Stimulated activated CD4-positive, alpha-beta T cell treated with anti-CD3 and anti-CD28 coated beads, Interleukin-15, amount 100 ng/mL, for 24 hours (primary cell): Measurements from ENCODE around the gene BCO1.

Experiments
- DNase-seq: peaks from one replicate; pipeline ENCODE4 v3.0.0-alpha.2; 2020

BCO1 gene

DNA sequence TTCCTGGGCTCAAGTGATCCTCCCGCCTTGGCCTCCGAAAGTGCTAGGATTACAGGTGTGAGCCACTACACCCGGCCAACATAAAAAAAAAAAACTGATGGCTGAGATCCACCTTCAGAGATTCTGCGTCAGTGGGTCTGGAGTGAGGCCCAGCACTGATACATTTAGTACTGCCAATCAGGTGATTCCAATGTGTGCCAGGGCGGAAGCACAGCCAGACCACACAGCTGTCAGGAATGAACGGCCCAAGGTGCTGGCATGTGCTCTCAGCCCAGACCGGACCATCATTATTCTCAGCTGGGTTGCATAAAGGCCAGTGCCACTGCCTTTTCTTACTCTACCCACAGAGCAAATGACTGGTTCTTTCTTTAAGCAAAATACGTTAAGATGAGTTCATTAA, 1.2 kb upstream of the BCO1 start:
- no peak for DNase-seq

DNA sequence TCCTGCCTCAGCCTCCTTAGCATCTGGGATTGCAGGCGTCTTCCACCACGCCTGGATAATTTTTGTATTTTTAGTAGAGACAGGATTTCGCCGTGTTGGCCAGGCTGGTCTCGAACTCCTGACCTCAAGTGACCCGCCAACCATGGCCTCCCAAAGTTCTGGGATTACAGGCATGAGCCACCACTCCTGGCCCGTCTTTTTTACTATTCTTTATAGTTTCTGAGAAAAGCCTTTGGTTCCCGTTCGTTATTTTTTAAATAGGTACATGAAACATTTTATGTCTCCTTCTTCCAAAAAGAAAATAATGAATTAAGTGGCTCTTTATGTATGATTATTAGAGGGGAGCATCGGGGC, 570 bp upstream of the BCO1 start:
- no peak for DNase-seq

DNA sequence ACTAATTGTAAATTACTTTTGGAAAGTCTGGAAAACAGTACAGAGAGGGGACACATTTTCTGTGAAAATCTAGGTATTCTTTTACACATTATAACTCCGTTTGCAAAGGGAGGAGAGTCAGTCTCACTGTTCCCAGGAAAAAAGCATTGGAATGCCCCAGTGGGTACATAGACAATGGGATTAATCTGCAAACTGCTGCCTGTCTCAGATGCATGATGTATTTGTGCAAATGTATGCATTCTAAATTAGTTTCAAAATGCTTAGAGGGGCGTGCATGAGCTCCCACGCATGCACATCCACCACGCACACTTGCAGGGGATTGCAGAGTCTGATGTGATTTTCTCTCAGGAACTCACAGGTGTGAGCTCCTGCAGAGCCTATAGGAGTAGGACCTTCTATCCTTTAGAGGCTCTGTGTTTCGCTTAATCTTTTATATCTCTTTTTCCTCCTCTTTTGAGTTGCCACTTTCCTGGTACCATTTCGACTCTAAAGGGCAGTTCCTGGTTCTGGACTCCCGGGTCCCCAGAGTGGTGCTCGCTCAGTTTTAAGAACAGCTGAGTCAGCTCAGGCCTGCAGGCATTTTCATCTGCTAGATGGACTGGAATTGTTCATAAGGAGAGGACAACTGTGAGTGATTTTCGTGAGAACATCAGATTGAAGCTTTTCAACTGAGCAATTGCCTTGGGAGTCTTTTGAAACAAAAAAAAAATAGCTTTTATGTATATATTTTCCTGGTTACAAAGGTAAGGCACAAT, 1.1 kb downstream of the BCO1 start:
- no peak for DNase-seq

DNA sequence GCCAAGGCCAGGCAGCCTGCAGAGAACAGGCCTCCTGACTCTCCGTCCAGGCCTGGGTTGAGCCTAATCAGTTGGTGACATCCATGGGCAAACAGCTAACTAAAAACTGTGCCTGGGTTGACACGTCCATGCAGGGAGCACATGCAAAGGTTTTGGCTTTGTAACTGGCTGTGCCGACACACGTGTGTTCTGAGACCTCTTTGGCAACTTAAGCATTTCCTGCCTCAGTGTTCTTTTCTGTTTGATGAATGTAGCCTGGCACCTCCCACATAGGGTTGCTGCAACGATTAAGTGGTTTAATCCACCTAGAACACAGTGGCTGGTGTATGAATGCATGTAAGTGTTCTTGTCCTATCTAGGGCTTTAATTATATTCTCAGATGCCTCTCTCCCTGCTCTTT, 3.2 kb downstream of the BCO1 start:
- DNase-seq: no peak

DNA sequence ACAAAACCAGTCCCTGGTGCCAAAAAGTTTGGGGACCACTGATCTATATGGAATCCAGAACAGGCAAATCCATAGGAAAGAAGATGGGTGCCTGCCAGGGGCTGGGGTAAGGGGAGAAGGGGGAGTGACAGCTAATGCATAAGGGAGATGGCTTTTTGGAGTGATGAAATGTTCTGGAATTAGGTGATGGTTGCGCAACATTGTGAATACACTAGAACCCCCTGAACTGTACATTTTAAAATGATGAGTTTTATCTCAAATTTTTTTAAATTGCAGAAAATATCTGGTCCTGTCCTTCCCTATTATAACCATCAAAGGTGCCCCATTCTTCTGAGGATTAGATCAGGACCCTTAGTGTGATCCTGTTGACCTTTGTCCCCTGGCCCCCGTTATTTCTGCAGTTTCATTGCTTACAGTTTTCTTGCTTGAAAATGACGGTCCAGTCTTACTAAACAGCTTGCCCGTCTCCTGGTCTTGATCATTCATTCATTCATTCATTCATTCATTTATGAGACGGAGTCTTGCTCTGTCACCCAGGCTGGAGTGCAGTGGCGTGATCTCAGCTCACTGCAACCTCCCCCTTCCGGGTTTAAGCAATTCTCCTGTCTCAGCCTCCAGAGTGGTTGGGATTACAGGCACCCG, 4.6 kb downstream of the BCO1 start:
- no peak for DNase-seq

DNA sequence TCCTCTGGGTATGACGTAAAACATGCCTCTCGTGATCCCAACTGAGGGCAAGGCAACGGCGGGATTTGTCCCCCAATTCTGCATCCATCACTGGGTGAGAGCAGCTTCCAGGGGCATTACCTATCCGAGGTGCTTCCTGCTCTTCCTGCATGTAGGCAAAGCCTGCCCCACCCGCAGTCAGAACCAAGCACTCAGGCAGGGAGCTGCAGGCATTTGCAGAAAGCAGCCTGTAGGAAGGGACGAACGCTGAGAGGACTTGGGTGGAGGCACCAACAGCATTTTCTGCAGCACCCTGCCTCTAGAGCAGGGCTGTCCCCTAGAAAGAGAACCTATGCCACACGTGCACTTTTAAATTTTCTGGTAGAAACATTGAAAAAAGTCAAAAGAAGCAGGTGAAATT, 5.5 kb downstream of the BCO1 start:
- no peak for DNase-seq

DNA sequence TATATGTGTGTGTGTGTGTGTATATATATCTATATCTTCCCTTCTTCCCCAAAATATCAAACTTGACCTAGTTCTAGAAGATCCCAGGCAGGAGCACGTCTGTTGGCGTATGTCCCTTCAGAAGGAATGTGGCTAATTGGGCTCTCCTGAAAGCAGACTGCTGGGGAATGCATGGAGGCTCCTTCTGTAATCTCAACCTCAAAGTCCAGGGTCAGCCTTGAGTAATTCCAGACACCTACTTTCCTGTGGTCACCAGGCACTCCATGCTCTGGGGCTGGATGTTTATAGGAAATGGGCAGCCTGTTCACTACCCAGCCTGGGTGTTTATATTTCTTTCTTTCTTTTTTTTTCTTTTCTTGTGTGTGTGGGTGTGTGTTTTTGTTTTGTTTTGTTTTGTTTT, 13.4 kb downstream of the BCO1 start:
- DNase-seq: no peak

DNA sequence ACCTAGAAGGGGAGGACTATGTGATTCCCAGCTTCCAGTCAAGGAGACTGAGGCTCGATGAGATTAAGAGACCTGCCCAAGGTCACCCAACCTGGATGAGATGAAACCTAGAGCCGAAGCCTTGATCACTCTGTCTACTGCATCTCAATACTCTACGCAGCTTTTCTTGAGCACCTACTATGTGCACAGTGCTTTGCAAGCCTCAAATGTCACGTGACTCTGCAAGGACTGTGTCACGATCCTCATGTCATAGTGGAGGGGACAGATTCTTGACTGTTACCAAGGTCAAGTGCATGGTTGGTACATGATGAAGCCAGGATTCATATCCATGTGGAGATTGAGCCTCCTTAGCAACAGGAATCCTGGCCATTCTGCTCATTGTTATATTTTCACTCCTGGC, 14.7 kb downstream of the BCO1 start:
- no peak for DNase-seq

DNA sequence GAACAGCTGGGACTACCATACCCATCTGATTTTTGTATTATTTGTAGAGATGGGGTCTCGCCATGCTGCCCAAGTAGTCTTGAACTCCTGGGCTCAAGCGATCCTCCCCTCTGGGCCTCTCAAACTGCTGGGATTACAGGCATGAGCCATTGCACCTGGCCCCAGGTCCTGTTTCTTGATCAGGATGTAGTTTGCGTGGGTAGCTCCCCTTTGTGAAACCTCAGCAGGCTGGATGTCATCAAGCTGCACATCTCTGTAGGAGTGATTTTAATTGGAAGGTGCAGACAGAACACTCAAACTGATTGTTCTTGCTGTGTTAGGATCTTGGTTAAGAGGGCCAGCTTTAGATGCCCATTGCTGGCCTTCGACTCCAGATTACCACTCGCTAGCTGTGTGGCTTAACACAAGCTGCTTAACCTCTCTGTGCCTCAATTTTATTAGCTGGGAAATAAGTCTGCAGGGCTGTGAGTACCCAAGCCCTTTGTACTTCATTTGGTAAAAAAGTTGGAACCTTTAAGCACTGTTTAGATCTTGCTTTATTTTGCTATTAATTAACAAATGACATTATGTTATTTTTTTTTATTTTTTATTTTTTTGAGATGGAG, 16.5 kb downstream of the BCO1 start:
- no peak for DNase-seq

DNA sequence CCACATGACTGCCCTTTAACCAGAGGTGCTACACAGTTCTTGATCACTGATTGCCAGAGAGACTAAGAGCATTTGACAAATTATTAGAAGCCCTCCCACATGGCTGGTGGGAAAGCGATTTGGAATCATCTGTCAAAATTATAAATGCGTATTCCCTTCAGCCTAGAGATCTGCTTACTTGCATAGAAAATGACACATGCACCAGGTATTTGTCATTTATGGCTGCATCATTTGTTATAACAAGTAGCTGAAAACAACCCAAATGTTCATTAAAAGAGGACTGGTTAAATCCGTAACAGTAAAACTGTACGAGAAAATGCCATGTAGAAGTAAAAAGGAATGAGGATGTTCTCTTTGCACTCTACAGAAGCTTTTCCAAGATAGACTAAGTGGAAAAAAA, 21.4 kb downstream of the BCO1 start:
- DNase-seq: no peak

DNA sequence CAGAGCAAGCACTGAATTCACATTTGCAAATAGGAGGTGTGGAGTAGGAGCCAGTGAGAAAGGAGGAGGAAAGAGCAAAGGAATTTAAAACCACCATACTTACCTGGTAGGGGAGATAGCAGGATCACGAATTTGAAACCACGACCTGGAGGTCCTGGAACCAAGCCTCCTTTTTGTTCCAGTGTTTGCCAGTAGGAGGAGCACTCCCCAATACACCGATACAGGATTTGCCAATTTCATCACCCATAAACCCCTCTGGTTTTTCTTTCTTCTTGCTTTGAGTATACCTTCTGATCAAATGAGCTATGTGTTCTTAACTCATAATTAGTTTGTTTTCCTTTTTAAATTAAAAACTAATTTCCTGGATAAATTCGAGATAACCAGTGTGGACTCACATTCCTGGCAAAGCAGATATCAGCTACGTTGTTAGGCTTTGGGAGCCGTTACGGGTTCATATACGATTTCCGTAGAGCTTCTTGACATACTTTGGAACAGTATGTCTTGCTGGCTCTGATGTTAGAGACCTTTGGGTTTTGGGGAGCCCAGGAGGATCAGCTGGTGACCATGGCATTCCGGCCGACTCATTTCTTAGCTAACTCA, 22.7 kb downstream of the BCO1 start:
- DNase-seq: peak; percentile 42

DNA sequence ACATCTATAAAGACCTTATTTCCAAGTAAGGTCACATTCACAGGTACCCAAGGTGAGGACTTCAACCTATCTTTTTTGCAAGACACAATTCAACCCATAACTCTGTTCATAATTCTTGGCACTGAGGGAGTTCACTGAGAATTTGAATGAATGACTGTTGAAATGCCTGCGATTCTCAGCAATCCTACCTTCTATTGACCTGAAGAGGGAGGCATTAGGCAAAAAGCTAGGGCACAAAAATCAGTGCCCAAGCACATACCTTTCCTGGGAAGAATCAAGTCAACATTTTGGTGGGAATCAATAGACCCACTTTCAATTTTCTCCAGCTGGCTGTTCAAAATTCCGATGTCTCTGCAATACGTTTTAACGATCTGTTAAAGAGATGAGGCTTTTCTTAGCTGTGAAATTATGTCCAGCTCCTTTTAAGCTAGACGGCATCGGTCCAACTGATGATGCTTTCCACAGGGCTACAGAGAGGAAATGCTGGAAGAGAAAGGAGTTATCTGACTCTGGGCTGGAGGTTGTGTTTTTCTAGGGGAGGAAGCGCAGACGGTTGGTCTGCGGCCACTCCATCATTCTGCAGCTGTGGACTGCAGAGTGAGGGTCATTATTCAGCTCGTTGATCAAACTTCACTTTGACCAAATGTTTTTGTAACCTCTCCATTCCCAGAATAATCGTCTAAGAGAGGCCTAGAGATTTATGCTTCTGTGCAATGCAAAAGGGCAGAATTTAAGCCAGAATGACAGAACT, 25.2 kb downstream of the BCO1 start:
- no peak for DNase-seq

DNA sequence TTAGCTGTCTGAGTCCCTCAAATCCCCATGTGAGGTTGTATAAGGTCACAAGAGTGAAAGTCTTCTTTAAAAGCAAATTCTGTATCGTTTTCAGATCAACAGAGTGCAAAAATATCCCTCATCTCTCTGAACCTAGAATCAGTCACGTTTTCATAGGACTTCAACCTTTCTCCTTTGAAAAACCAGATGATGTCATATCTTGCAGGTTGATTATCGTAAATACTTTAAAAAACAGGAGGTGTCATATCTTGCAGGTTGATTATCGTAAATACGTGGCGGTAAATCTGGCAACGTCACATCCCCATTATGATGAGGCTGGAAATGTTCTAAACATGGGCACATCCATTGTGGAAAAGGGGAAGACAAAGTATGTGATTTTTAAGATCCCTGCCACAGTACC, 25.9 kb downstream of the BCO1 start:
- no peak for DNase-seq

DNA sequence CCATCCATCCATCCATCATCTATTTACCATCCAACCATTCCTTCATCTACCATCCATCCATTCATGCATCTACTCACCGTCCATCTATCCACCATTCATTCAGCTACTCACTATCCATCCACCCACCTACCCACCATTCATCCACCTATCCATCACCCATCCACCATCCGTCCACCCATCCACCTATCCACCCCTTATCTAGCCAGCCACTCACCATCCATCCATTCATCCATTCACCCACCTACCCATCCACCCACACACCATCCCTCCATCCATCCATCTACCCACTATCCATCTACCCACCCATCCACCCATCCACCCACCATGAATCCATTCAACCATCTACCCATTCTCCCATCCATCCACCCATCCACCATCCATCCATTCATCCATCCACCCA, 26.6 kb downstream of the BCO1 start:
- no peak for DNase-seq

DNA sequence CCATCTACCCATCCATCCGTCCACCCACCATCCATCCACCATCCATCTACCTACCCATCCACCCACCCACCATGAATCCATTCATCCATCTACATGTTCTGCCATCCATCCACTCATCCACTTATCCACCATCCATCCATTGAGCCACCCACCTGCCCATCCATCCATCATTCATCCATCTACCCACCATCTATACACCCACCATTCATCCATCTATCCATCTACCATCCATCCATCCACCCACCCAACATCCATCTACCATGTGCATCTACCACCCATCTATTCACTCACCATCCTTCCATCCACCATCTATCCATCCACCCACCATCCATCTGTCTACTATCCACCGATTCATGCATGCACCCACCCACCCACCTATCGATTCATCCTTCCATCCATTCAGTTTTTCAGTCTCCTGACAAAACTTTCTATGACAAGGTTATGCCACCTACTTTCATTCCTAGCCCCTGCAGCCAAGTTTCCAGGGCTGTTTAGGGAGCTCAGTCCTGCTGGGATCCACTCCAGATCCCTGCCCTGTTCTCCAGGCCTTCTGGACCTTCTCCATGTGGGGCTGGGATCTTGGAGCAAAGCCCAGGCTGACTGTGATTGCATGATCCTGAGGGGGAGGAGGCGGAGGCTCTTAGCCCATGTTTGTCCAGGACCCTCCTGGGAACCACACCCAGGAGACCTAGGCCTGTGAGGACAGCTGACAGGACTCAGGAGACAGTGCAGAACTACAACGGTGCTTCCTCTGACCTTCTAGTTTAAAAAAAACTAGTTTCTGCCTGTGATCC, 27.4 kb downstream of the BCO1 start:
- DNase-seq: no peak

DNA sequence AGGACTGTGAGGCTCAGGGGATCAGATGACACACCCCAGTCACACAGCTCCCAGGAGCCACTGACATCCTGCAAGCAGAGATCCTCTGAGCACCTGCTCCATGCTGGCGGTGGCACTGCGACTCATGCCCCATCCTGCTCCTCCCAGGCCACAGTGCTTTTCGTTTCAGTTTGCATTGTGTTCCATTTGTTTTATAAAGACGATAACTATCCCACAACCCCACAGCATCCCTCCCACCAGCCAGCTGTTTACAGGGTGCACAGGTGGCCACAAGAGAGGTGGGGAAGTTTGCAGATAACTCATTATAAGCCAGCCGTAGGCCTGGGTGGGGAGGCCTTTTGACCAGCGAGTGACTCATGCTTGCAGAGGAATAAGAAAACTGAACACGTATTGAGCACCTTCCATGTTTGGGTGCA, 28.2 kb downstream of the BCO1 start:
- peak; percentile 25 for DNase-seq

DNA sequence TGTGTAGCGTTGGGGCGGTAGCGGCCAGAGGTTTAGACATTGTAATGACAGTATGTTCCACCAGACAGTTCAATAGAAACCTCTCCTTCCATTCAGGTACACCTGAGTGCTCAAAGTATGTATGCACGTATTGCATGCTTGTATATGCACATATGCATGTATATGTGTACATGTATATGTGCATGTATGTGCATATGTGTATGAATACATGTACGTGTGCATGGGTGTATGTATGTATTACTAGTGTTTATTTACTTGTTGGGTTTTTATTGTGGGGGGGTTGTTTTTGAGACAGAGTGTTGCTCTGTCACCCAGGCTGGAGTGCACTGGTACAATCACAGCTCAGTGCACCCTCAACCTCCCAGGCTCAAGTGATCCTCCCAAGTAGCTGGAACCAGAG, 30.0 kb downstream of the BCO1 start:
- DNase-seq: no peak

DNA sequence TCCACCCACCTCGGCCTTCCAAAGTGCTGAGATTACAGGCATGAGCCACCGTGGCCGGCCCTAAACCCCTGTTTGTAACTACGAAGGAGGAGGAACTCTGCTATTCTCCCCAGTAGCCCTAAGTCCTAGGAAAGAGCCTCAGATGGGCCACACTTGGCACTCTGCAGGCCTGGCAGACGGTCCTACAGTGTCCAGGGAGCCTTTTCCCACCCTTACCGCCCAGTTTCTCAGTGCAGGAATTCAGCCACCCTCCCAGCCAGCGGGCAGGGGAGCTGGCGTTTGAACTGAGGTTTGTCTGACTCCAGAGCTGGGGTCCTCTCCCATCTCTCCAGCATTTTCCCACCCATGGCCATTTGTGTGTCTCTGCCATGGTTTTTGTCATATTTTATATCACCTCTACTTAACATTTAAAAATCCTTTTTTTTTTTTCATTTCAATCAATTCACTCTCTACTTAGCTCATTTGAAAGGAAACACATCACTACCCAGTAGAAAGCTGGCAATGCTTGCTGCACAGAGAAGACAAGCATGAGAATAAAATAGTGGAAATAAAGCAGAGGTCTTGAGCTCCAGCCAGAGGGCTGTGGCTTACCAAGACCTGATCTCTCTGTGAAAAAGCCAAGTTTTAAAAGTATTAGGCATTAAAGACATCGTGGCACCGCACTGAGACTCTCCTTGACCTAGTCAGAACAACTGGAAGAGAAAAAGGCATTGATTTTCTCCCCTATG, 34.9 kb downstream of the BCO1 start:
- no peak for DNase-seq

DNA sequence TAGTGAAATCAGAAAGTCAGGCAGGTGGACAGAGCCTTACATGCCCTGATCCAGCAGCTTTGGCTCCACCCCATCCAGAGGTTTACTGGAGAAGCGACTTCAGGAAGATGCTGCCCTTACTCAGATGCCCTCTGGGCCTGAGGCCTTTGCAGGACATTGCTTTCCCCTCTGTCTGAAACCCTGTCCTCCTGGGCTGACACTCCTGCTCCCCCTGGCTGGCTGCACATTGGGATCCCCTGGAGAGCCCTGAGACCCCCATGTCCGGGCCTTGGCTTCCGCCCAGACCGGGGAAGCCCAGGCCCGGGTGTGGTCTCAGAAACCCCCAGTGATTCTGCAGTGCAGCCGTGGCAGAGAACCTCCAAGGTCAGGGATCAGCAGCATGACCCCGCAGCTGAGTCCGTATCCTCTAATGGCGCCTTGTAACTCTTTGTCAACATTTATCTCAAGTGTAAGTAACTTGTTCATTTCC, 36.6 kb downstream of the BCO1 start:
- no peak for DNase-seq

DNA sequence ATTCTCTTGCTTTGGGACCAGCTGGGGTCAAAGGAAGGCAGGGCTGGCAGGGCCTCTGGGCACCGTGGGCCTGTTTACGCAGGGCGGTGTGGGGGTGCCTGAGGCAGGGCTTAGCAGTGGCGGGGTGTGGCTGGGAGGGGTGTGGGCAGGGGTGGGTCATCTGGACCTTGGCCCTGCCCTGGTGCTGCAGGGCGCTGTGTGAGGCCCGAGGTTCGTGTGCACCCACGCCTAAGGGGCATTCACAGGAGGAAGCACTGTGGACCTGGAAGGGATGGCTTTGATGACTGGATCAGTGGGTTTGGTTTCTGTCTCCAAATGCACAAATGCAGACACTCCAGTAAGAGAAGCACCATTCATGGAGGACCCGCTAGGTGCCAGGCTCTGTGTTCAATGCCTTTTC, 37.3 kb downstream of the BCO1 start:
- DNase-seq: no peak

DNA sequence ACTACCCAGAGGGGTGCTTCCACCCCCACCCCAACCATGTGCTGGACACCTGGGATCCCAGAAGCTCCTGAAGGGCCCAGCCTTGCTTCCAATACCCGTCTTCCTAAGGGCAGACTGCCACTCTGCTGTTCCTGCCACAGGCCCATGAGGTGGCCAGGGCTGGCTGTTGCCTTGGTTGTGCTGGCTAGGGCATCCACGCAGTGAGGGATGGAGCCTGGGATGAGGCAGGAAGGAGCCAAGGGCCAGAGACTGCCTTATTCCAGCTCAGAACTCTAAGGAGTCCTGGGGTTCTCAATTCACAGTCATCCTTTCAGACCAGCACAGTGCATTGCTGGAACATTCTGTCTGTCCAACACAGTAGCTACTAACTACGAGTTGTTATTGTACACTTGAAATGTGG, 37.8 kb downstream of the BCO1 start:
- no peak for DNase-seq
